Measurements from ENCODE around the gene SNTG2. TPM values are rescaled to one million over a fixed set of nuclear protein-coding genes. Genes with fewer than 3 reads are reported as not detected.

The SNTG2 gene
- total RNA-seq, 4 donors from 2014 or later: 0.99 to 3.9 (median 2.3) TPM

DNA sequence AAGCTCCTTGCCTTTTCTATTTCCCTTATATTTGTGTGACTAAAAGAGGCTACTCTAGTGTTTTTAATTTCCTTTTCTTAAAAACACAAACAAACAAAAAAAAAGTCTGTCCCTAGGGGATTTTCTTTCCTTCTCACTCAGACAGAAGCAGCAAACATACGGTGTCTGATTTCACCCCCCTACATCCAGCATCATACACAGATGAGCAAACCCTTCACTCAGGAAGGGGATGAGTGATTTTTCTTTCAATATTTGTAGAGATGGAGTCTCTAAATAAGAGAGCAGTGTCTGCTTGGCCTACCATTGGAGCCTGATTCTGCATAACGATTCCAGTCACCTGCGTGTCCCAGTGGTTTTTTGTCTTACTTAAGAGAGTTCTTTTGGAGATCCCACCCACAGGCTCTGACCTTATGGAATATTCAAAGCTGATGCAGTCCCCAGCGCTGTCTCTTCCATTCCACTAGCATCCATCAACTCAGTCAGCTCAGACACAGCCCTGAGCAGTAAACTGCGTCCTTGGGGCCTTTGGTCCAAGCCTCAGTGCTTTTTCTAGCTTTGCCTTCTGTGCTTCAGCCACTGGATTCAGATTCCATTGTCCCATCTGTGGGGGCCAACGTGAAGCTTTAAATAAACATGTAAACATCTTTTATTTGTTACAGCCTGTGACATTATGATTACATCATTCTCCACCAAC is 410.1 kb downstream of the SNTG2 start:
- Histone ChIP-seq H3K4me1 (no peaks in the 10 kb centered on the region), H3K36me3 (no peaks in the 10 kb centered on the region), H3K4me3 (no peak overlapping the region), H3K9me3 (no peaks in the 10 kb centered on the region), H3K27ac (no peak overlapping the region), H3K27me3 (no peaks in the 10 kb centered on the region)
- WGBS: 77% methylated on average over 6 of the region's 6 CpGs
- no peak for DNase-seq (ENCODE audit: low spot score in 2 of 2)
- TF ChIP-seq EP300 (IDR thresholded peaks at IDR 0.05) (no peak), POLR2A (IDR thresholded peaks at IDR 0.05) (no peak), POLR2AphosphoS5 (IDR thresholded peaks at IDR 0.05) (no peak)
- TF ChIP-seq, protein P1, sequence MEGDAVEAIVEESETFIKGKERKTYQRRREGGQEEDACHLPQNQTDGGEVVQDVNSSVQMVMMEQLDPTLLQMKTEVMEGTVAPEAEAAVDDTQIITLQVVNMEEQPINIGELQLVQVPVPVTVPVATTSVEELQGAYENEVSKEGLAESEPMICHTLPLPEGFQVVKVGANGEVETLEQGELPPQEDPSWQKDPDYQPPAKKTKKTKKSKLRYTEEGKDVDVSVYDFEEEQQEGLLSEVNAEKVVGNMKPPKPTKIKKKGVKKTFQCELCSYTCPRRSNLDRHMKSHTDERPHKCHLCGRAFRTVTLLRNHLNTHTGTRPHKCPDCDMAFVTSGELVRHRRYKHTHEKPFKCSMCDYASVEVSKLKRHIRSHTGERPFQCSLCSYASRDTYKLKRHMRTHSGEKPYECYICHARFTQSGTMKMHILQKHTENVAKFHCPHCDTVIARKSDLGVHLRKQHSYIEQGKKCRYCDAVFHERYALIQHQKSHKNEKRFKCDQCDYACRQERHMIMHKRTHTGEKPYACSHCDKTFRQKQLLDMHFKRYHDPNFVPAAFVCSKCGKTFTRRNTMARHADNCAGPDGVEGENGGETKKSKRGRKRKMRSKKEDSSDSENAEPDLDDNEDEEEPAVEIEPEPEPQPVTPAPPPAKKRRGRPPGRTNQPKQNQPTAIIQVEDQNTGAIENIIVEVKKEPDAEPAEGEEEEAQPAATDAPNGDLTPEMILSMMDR (IDR thresholded peaks at IDR 0.05): no peak

- Histone ChIP-seq H3K27ac (no peak overlapping the region), H3K36me3 (no peaks in the 10 kb centered on the region), H3K27me3 (no peaks in the 10 kb centered on the region), H3K9me3 (no peaks in the 10 kb centered on the region), H3K4me1 (no peaks in the 10 kb centered on the region), H3K4me3 (no peak overlapping the region)
- DNase-seq (ENCODE audit: low spot score in 2 of 2): no peak
- TF ChIP-seq, protein P1 (IDR thresholded peaks at IDR 0.05): no peak
- TF ChIP-seq POLR2AphosphoS5 (IDR thresholded peaks at IDR 0.05) (no peak), POLR2A (IDR thresholded peaks at IDR 0.05) (no peak), EP300 (IDR thresholded peaks at IDR 0.05) (no peak)
- 90% methylated on average over 2 of the region's 2 CpGs for WGBS
Measured at GRCh38 chr2:1363367-1363766, 412.7 kb downstream of the SNTG2 start.

- H3K27me3 ChIP-seq: no peaks in the 10 kb centered on the region
- H3K4me3 ChIP-seq: no peak overlapping the region
- no peak overlapping the region for H3K27ac ChIP-seq
- no peaks in the 10 kb centered on the region for H3K4me1 ChIP-seq
- 66% methylated on average over 19 of the region's 20 CpGs for WGBS
- no peaks in the 10 kb centered on the region for H3K9me3 ChIP-seq
- no peak for DNase-seq (ENCODE audit: low spot score in 2 of 2)
- no peak for TF ChIP-seq EP300 (IDR thresholded peaks at IDR 0.05)
- TF ChIP-seq, protein P1 (IDR thresholded peaks at IDR 0.05): no peak
- no peak for TF ChIP-seq POLR2A (IDR thresholded peaks at IDR 0.05)
- TF ChIP-seq POLR2AphosphoS5 (IDR thresholded peaks at IDR 0.05): no peak
- no peaks in the 10 kb centered on the region for H3K36me3 ChIP-seq
Measured at GRCh38 chr2:1366546-1367134, 416.0 kb downstream of the SNTG2 start.

DNA sequence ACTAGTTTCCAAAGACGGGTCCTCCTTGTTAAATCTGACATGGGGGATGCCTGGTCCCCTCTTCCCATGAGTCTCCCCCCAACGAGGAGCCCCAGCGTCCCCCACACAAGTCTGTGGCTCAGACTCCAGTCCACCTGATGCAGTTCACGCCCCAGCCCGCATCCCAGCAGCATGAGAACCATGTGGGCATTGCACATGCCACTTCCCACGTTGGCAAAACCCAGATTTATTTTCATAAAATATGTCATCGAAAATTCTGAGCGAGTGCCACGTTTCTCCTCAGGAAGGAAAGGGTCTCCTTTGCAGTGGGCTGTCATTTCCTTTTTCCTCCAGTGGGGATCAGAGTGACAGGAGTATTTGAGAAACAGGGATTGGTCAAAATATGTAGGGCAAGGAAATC is 417.0 kb downstream of the SNTG2 start:
- DNase-seq (ENCODE audit: low spot score in 2 of 2): no peak
- Histone ChIP-seq H3K27me3 (no peaks in the 10 kb centered on the region), H3K4me3 (no peak overlapping the region), H3K9me3 (no peaks in the 10 kb centered on the region), H3K4me1 (no peaks in the 10 kb centered on the region), H3K27ac (no peak overlapping the region), H3K36me3 (no peaks in the 10 kb centered on the region)
- TF ChIP-seq, protein P1 (IDR thresholded peaks at IDR 0.05): no peak
- TF ChIP-seq EP300 (IDR thresholded peaks at IDR 0.05) (no peak), POLR2AphosphoS5 (IDR thresholded peaks at IDR 0.05) (no peak), POLR2A (IDR thresholded peaks at IDR 0.05) (no peak)
- WGBS: 80% methylated on average over 9 of the region's 9 CpGs

- no peak for DNase-seq (ENCODE audit: low spot score in 2 of 2)
- Histone ChIP-seq H3K27me3 (no peaks in the 10 kb centered on the region), H3K36me3 (no peaks in the 10 kb centered on the region), H3K4me3 (no peak overlapping the region), H3K4me1 (no peaks in the 10 kb centered on the region), H3K9me3 (no peaks in the 10 kb centered on the region), H3K27ac (no peak overlapping the region)
- TF ChIP-seq EP300 (IDR thresholded peaks at IDR 0.05) (no peak), POLR2A (IDR thresholded peaks at IDR 0.05) (no peak), POLR2AphosphoS5 (IDR thresholded peaks at IDR 0.05) (no peak)
- TF ChIP-seq, protein P1 (IDR thresholded peaks at IDR 0.05): no peak
- 86% methylated on average over 7 of the region's 10 CpGs for WGBS
Measured at GRCh38 chr2:1369905-1370304, 419.3 kb downstream of the SNTG2 start.
